DLD1 (cell line): ENCODE measurements around the gene HOXA11.

ENCODE experiments used
- in situ Hi-C: cut with HindIII; loops from 2 replicates; pipeline ENCODE4 v1.10.0; 2017; ENCODE audit warnings: low sequenced_read_pairs

HOXA11 gene

DNA sequence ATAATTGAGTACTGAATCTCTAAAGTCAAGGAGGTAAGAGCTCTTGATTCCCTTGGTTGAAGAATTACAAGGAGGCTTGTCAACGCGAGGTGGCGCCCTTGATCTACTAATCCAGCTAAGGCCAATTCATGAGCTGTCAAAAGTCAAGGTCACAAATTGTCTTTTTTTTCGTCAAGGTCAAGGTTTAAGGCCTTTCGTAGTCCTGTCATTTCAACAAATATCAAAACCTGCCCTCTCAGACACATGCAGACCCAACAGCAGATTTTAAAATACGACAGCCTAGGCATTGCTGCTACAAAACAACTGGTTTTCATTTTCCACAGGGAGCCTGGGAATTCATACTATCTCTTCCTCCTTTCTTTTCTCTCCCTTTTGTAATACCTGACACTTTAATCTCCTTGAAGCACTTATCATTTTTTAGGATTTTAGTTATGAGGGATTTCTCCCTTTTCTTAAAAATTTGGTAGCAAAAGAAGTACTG, 11.3 kb upstream of the HOXA11 start:
- in situ Hi-C loops: no loop called here

DNA sequence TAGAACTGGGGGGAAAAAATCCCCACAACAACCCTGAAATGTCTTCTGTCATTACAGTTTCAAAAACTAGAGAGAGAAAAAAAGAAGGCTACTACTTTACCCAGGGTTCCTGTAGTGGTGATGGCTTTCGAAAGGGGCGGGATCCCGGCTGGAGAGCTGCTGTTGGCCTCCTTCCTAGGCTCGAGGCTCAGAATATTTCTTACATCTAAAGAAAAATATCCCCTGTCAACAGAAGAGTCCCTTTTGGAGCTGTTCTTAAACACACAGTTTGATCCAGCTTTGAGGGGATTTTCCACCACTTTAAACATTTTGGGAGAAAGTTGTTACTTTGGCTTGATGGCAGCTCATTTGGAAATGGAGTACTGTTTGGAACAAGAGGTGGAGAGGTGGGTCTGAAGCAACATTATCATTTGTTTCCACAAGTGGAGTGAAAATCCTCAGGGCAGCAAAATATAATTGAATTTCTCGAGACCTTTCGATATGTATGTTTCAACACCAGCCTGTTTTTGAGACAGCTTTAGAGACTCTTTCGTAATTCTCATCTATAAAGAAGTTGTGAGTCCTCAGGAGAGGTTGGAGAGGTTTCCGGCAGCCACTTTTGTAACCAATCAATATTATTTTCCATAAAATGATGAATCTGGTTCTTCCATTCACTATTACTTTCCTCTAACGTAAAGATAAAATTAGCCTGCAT, 9.8 kb upstream of the HOXA11 start:
- in situ Hi-C loops: no loop called here

DNA sequence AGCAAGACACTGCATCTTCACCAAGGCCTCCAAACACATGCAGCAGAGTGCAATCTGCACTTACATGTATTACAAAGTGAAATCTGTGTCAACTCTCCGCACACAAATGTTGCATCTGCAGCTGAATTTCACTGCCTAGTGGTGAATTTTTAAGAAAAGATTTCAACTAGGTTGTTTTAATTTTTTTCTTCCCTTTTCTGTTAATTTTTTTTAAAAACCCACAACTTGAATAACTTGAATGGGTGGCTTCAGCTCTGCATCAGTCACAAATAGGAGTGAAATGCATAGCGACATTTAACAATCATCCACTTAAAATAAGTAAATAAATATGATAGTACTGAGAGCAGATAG, 8.9 kb upstream of the HOXA11 start:
- in situ Hi-C loops: no loop called here

DNA sequence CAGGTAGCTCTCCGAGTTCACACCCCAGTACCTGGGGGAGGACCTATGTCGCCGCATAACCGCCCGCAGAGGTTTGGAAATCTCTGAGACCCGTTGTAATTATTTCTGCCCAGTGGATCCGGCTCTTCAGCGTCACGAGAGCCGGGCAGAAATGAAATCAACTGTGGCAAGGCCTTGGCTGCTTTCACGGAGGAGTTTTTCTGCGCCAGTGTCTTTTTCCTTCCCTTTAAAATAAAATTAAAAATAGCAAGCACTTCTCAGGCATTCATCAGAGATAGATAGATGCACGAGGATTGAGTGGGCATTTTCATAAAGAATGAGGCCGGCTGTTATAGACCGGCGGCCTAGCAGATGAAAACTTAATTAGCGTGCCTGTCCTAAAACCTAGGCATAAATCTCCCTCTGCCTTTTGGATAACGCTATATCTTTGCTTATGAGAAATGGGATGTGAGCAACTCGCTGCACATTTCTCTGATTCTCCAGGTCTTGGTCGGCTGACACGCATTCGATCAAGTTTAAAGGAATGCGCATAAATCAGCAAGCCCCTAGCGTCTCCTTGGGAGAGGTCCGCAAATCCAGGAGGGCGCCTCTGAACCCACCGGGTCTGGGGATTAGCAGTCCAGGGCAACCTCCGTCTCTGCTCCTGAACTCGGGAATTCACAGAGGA, 8.4 kb upstream of the HOXA11 start:
- in situ Hi-C loops: no loop called here

DNA sequence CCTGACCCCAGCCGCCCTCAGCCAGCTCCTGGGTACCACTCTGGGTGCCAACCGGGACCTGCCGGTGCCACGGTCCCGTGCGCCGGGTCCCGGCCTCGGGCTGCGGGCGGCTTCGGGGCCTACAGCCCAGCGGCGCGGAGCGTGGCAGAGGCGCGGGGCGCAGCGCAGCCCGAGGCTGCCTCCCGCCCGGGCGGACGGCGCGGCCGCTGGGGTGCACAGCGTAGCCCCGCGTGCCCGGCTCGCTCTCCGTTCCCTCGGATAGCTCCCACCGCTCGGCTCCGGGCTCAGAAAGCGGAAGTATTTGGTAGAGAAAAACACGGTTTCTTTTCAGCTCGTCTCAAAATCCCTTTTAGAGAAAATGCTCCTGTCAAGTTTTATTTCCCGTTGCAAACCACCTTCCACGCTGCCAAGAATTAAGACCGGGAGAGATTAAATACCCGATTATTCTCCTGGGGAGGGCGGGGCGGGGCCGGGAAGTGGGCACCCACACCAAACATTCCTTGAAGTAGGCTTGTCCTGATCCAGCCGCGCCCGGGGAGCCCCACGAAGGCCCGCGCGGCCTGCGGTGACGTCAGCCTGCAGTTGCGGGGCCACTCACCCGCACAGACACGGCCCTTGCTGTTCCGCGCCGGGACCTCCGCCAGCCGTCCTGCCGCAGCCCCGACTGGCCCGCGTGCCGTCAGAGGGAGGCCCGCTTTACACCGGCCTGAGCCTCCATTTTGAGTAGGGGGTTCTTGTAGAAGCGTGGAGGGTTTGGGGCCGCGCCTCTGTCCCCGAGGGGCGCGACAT, 7.7 kb upstream of the HOXA11 start:
- in situ Hi-C loops: no loop called here

DNA sequence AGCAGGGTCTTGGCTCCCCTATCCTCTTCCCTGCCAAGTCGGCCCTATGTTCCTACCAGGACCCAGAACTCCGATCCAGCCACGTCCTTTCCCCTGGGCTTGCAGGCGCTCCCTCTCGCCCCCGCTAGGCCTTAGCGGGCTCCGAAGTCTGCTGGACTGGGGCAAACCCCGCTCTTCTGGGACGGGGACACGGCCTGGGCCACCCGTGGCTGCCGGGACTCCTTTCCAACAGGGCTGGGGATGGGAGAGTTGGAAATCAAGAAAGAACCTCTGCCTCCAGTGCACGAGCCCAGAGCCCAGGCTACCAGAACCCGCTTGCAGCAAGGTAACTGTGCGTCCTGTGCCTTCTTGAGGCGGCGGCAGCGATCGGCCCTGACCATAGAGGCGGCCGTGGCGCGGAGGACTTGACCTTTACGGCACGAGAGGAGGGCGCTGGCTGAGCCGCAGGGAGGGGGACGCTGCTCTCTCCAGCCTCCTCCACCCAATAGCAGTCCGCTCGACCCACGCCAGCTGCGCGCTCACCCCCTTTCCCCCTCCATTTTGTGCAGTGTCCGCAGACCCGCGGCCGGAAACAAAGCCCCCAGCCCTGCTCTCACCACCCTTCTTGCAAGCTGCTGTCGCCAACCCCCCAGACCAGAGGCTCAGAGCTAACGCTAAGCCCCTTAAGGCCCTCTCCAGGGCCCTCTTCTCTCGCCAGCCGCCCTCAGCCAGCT, 7.0 kb upstream of the HOXA11 start:
- in situ Hi-C loops: no loop called here

DNA sequence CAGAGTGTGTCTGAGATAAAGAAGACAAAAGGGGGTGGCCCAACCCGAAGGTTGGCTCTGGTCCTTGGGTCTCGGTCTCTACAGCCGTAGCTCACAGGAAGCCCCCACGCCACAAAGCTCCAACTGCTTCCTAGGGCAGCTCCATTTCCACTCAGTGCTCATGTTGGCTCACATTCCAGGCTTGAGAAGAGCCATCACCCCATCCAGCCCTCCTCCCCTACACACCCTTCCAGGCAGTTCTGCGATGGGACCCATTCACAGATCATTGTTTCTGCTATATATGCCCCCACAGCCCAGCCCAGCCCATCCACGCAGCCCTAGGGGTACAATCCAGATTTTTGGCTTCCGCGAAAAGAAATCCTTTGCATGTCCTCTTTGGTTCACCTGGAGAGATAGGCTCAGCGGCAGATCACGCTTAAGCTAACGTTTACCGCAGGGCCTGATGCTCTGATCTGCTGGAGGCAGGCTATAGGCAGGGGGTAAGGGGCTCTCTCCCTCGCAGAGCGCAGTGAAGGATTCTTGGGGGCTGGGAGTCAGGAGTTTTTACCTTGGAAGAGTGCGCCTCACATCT, 6.2 kb upstream of the HOXA11 start:
- in situ Hi-C loops: no loop called here

DNA sequence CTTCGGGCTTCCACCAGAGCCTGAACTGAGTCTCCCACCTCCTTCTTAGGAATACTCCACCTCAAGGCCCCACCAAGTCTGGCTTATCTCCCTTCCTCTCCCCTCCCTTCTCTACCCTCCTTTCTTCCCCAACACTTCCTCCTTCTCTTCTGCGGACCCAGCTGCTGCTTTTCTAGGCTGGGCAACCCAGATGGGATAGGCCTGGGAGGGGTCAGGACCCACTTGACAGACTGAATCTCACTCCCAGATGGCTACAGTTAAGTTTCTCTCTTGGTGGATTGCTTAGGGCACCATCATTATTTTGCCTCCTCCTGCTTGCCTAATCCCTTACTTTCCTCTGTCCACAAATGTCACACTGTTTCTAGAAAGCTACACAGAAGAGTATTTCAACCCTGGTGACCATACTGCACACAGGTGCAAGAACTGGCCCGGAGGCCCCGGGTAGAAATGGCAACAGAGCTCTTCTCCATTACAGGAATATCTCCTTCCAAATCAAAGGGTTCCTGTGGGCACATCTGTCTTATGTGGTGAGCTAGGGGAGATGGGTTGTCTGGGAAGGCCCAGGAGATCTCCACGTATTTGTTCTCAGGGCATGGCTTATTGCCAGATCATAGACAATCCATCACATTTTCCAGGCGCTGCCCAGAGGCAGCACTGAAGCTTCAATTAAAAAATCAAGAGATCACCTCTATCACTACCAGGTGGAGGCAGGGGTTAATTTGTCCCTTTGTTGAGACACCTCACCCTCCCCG, 5.1 kb upstream of the HOXA11 start:
- in situ Hi-C loops: no loop called here

DNA sequence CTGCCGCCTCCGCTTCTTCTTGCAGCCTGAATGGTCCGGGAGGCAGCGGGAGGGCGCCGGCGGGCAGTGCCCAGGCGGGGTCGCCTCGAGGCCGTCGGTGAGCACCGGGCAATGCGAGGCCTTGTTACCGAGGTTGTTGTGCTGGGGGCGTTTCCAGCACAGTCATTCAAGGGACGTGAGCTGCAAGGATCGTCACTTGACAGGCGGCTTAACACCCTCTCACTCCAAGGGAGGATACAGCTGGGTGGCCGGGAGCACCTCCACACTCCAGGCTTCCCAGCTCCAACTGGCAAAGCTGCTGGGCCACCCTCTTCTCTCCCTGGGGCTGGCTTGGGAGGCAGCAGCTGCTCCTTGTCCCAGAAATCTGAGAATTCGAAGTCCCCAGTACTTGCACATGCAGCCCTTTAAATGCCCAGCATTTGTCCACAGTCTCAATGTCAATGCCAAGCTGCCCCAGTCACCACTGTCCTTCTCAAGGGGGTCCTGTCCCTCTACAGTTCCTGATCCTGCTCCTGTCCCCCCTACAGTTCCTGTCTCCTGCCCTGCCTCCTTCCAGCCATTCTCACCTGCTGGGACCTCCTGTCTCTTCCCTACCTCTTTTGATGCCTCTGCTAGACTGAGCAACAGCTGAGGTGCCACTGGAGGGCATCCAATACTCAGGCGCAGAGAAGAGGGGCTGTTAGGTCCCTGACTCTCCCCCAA, 4.4 kb upstream of the HOXA11 start:
- in situ Hi-C loops: no loop called here

DNA sequence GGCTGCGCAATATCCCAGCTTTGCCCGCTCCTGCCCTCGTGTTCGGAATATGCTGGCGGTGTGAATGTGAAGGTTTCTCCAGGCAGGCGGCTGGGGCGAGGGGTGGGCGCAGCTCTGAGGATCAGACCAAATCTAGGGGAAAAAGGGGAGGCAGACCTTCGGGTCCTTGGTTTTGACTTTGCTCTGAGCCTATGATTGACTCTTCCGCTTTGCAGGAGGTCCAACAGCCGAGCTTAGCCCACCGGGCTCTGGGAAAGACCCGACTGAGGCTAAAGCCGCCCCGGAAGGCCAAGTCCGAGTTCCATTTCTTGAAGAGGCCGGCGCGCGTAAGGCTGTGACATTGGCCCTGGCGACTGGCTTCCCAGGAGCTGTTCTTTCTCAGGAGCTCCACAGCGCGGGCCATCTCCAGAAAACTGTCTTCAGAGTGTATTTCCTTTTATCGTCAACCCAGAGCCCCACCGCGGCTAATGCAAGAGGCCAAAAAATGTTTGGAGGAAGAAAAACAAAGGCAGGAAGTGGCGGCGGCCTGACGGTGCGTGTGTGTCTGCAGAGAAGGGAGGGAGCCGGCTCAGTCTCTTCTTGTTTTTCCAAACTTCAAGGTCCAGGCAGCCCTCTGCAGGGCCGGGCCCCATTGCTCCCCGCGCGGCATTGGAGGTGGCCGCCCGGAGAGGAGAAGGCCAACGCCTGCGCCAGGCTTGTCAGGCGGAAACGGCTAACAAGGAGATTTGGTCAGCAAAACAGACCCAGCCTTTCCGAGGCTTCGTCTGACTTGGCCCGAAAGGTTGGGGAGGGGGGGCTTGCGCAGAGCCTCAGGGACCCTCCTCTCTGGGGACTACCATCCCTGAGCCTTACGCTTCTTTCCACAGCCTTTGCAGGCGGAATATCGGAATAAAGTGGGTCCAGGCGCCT, 3.6 kb upstream of the HOXA11 start:
- in situ Hi-C loops: no loop called here

DNA sequence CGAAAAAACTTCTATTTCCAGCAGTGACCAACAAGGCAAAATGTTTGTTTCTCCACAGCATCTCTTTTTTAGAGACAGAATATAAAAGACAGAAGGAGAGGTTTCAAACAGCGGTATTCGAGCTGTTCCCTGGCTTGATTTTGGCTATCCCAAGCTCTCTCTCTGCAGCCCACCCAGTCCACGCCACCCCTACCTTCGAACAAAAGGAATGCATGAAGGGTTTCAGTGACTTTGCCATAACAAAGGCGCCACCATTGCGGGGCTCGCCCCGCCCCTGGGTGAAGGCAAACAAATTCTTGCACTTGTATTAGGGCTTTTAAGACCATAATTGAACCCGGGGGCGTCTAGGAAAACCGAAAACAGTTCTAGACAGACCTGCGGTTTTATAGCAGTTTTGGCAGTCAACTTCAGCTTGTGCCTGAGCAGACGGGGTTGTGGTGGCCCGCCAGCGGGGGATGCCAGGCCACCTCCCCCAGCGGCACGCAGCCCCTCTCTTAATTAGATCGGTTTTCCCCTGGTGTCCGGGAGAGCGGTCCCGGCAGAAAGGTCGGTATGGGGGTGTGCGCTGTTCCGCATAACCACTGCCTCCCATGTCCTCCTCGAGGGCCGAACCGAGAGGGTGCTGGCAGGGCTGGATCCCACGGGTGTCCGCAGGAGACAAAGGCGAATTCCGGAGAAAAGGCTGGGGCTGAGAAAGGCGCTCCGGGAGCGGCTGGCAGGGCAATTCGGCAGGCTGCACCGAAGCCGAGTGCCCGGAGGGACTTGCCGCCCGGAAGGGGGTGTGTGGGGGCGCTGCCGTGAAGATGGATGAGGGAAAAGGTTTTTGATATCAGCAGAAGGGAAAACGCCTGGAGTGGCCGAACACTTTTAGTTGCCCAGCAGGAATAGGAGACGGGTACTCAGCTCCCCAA, 2.7 kb upstream of the HOXA11 start:
- in situ Hi-C loops: no loop called here

DNA sequence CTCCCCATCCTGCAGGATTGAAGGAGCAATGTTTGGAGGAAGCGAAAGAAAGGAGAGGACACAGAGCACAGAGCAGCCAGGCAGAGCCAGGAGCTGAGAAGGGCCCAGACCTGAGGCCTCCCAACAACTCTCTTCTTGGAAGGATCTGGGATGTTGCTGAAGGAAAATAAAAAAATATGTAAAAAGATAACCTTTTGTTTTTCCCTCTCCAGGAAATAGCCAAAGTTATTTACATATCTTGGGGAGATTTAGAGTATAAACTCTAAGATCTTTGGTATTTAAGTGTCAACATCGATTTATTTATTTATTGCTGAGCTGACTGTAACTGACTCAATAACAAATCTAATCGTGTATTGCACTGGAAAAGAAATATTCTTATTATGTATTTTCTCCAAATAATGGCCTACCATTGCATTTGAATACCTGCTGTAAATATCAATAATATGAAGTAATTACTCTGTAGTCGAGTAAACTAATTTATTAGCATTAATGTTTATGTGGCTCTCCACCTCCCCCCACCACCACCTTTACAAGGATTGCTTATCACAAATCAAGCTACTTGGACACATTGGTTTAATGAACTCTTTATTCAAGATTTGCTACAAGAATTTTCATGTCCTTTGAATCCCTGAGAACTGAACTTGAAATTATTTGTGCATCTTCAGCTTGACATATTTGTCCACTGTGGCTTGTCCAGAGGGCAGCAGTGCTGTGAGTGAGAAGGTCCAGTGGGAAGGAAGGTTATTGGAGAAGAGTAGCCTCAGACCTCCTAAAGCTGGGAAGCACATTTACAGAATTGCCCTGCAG, 1.8 kb upstream of the HOXA11 start:
- in situ Hi-C loops: no loop called here

DNA sequence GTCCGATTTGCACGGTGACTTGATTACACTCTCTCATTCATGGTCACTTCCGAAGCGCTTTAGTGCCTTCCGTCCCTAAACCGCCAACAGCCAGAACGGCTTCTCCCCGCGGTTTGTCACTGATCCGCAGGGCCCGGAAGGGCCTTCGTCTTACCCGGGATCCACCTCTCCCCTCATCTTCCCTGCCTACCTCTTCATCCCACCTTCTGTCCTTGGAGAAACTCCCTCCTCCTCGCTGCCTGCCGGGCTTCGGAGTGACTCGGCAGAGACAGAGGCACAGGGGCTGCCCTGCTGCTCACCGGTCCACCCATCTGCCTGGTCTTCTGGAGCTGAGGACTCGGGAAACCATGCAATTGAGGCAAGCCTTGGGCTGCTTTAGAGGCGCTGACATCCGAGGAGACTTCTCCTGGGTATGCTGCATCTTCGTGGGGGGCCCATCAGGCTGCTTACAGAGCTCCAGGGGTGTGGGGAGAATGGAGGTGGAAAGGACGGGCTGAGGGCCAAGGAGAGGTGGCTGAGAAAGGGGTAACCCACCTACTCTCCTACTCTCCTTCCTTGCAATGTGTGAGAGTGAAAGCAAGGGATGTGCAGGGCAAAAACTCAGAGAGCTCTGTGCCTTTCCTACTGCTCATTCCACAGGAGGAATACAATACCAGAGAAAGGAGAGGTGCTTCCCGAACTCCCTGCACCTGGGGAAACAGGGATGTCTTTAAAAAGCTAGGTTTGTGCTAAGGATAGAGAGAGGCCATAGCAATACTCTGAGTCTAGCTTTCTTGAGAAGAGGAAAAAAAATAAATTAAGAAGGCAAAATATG, 1.0 kb upstream of the HOXA11 start:
- in situ Hi-C loops: no loop called here

DNA sequence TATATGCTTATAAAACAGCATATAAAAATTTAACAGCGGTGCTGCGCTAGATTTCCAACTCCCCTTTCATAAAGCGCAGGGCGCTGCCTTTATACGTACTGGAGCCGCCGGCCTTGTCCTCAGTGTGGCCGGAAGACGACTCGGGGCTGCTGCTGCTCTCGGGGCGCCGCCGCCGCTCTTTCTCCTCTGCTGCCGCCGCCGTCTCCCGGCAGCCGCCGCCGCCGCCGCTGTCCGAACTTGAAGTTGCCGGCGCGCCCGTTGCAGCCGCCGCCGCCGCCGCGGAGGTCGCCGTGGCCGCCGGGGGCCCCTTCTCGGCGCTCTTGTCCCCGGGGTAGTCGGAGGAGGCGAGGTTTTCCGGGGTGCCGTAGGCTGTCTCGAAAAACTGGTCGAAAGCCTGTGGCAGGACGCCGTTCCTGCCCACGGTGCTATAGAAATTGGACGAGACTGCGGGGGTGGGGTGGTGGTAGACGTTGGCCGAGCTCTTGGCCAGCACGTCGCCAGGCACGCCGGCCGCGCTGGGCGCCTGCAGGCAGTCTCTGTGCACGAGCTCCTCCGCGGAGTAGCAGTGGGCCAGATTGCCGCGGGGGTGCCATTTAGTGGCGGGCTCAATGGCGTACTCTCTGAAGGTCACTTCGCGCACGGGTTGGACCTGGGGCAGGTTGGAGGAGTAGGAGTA, 557 bp downstream of the HOXA11 start:
- in situ Hi-C loops: no loop called here

DNA sequence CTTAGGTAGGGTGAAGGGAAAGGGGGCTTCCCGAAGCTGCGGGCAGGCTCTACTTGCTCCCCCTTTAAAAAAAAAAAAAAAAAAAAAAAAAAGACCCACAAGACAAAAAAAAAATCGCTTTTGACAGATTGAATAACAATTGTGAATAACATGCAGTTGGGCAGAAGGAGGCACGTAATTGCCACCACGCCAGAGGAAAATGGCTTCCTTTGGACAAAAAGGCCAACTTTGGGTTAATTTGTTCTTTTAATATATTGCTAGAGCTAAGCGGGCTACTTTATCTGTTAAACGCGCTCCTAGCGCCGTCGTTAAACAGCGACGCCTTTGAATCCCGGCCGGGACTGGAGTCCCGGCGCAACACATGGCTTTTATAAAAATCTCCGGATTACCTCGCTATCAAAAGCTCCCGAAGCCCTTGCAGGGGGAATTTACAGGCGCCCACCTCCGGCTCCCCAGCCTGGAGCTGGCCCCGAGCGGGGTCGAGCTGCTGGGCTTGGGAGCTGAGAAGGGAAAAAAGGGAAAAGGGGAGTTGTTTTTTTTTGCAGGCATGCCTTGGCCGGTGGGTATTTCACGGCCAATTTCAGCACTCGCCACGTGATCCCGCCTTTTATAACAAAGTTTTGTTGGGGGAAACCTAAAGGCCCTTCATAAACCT, 1.2 kb downstream of the HOXA11 start:
- in situ Hi-C loops: no loop called here
